ENCODE data around the gene KIF22. TPM values are rescaled to one million over a fixed set of nuclear protein-coding genes. Genes with fewer than 3 reads are reported as not detected.

The KIF22 gene
- total RNA-seq, 4 donors from 2014 or later = 10.6 to 18.1 (median 16.5) TPM

DNA sequence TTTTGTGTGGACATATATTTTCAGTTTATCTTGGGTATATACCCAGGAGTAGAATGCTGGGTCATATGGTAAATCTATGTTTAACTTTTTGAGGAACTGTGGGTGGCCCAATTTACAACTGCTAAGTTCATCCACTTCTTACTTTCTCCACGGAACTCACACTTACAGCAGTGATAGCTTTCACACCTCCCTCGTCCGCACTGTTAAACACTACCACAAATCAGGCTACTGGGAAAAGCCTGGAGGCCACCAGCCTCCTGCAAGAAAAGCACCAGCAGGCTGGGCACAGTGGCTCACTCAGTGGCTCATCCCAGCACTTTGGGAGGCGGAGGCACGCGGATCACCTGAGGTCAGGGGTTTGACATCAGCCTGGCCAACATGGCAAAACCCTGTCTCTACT, 27.2 kb upstream of the KIF22 start:
- TF ChIP-seq, protein P1, sequence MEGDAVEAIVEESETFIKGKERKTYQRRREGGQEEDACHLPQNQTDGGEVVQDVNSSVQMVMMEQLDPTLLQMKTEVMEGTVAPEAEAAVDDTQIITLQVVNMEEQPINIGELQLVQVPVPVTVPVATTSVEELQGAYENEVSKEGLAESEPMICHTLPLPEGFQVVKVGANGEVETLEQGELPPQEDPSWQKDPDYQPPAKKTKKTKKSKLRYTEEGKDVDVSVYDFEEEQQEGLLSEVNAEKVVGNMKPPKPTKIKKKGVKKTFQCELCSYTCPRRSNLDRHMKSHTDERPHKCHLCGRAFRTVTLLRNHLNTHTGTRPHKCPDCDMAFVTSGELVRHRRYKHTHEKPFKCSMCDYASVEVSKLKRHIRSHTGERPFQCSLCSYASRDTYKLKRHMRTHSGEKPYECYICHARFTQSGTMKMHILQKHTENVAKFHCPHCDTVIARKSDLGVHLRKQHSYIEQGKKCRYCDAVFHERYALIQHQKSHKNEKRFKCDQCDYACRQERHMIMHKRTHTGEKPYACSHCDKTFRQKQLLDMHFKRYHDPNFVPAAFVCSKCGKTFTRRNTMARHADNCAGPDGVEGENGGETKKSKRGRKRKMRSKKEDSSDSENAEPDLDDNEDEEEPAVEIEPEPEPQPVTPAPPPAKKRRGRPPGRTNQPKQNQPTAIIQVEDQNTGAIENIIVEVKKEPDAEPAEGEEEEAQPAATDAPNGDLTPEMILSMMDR (IDR thresholded peaks at IDR 0.05; ENCODE audit: low read depth) = no peak

DNA sequence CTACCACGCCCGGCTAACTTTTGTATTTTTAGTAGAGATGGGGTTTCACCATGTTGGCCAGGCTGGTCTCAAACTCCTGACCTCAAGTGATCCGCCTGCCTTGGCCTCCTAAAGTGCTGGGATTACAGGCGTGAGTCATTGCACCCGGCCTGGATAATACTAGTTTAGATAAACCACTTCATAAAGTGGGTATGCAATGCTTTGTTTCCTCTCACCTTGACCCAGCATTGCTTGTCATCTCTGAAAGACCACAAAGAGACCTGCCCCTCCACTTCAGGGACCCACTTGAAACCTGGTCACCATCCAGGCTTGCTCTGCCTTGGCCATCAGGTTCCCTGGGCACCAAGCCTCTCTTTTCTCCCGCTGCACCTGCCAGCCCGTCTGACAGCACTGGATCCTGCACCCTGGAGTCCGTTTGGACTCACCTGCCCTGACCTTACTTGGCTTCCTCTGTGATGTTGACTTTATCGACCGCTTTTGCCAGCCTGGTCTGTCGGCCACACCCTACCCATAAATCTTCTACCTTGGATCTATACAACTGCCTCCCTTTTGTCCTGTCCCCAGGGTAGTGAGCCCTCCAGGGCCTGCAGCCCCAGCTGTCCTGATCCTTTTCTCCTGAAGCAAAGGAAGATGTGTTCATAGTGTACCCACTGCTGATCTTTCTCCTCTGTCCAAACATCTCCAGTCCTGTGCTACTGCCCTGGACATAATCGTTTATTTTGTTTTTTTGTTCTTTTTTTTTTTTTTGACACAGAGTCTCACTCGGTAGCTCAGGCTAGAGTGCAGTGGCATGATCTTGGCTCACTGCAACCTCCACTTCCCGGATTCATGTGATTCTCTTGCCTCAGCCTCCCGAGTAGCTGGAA, 25.2 kb upstream of the KIF22 start:
- TF ChIP-seq, protein P1 (IDR thresholded peaks at IDR 0.05; ENCODE audit: low read depth) = no peak

DNA sequence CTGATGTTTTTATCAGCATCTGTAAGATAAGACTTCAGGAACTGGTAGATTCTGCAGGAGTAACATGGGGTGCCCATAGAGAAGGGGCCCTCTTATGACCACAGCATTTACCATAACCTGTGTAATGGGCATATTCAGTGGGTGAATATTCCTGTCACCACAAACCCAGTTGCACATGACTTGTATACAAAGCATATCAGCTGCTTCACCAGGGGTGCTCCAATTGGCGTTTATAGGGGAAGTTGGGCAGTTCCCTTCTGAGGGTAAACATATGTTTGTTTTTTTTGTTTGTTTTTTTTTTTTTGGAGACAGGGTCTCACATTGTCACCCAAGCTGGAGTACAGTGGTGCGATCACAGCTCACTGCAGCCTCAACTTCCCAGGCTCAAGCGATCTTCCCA, 24.0 kb upstream of the KIF22 start:
- TF ChIP-seq, protein P1 (IDR thresholded peaks at IDR 0.05; ENCODE audit: low read depth) = no peak

DNA sequence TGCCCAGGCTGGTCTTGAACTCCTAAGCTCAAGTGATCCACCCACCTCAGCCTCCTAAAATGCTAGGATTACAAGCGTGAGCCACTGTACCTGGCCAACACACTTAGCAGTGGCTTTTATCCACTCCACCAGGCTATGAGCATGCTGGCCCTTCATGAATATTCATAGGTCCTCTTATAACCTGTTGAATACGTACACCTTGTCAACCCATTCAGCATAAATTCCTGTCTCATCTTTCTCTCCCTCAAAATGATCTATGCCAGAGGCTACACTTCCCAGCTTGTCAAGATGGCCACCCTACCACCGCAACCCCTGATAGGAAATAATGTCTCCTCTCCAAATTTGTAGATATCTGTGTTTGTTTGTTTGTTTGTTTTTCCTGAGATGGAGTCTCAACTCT, 23.5 kb upstream of the KIF22 start:
- TF ChIP-seq, protein P1 (IDR thresholded peaks at IDR 0.05; ENCODE audit: low read depth) = no peak

DNA sequence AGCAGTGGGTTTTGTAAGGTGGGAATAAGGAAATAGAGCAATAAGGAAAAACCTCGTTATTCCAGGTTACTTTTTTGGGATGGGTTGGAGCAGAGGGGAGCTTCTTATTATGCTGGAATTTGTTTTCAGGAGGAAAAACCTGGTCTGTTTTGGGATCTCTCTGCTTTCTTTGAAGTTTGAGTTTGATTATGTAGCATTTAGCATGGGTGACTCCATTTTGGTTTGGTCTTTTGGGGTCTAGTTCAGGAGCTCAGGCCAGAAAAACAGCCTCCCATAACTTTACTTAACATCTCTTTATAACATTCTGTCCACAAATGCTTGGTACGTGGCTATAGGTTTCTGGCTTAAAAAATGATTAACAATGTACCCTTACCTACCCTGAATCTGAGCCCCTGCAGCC, 21.0 kb upstream of the KIF22 start:
- TF ChIP-seq, protein P1 (IDR thresholded peaks at IDR 0.05; ENCODE audit: low read depth) = no peak

DNA sequence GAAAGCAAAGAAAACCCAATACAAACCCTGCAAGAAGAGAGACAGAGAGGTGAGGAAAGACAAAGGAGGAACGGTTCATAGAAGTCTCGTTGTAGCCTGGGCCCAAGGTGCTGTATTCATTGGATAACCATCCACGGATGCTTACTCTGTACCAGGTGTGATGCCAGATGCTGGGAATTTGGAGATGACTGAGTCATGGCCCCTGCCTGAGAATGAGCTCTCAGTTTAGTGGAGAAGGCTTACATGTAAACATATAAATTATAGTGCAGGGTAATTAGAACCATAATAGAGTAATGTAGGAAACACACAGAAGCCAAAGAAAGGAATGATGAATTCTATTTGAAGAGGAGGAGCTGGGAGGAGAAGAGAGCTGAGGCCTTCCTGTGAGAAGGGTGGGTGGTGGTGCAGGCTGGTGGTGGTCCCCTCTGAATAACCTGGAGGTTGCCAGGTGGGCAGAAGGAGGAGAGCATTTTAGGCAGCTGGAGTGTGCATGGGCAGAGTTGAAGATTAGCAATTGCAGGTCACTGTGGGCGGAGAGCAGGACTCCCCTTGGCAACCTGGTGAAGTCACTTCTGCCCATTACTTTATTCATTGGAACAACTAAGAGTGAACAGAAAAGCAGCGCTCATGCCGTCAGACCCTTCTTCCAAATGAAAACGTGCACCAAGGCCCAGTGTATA, 20.2 kb upstream of the KIF22 start:
- TF ChIP-seq, protein P1 (IDR thresholded peaks at IDR 0.05; ENCODE audit: low read depth) = no peak

DNA sequence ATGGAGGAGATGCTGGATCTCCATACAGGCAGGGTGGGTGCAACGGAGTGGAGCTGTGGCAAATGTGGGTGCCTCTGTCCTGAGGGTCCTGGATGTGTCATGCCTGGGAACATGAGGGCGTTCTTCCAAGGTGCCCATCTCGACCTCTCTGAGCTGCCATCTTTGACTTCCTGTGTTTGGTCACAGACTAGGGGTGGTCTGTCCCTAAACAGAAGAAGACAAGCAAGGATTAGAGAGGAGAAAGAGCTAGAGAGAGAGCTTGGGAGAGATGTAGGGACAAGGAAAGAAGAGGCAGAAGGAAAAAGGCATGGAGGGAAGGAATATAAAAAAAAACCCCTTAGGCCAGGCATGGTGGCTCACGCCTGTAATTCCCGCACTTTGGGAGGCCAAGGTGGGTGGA, 15.8 kb upstream of the KIF22 start:
- TF ChIP-seq, protein P1 (IDR thresholded peaks at IDR 0.05; ENCODE audit: low read depth) = no peak
